Hepatocyte (in vitro differentiated cells): ENCODE results near the gene PRKCI. TPM values are rescaled to one million over a fixed set of nuclear protein-coding genes. Genes with fewer than 3 reads are reported as not detected.
"Not testable (repeated sequence)": the region's sequence is repeated elsewhere in the genome, so short reads cannot be mapped to it uniquely, and the experiment has no call there.

Experiments used
- DNase-seq: peaks from one replicate; pipeline ENCODE4 v3.0.0-alpha.2; 2016; ENCODE audit warnings: low spot score
- H2AFZ ChIP-seq: fragments of 200-600 bp; sonication (generic); 2 replicates; pipeline ENCODE4 v1.6.0; 2016; ENCODE audit warnings: antibody characterized with exemption, mild to moderate bottlenecking
- H3K27ac ChIP-seq: fragments of 200-600 bp; sonication (generic); 2 replicates; pipeline ENCODE4 v1.5.1; 2016; ENCODE audit warnings: mild to moderate bottlenecking
- H3K27me3 ChIP-seq: fragments of 200-600 bp; sonication (generic); 2 replicates; pipeline ENCODE4 v1.6.1; 2016
- H3K36me3 ChIP-seq: fragments of 200-600 bp; sonication (generic); replicated peaks from 2 replicates; pipeline ENCODE4 v1.5.1; 2016; ENCODE audit warnings: low read depth; ENCODE audit not compliant: insufficient read depth
- H3K4me1 ChIP-seq: fragments of 200-600 bp; sonication (generic); 2 replicates; pipeline ENCODE4 v1.5.1; 2016; ENCODE audit warnings: mild to moderate bottlenecking, moderate library complexity; ENCODE audit not compliant: insufficient read depth
- H3K4me2 ChIP-seq: fragments of 200-600 bp; sonication (generic); 2 replicates; pipeline ENCODE4 v1.6.0; 2016
- H3K4me3 ChIP-seq: fragments of 200-600 bp; sonication (generic); 2 replicates; pipeline ENCODE4 v1.5.1; 2016; ENCODE audit warnings: mild to moderate bottlenecking
- H3K79me2 ChIP-seq: fragments of 200-600 bp; sonication (generic); 2 replicates; pipeline ENCODE4 v1.6.0; 2017; ENCODE audit warnings: mild to moderate bottlenecking
- H3K9me2 ChIP-seq: fragments of 200-600 bp; sonication (generic); replicated peaks from 2 replicates; pipeline ENCODE4 v1.6.0; 2017; ENCODE audit warnings: mild to moderate bottlenecking; ENCODE audit not compliant: insufficient read depth
- H3K9me3 ChIP-seq: fragments of 200-600 bp; sonication (generic); 2 replicates; pipeline ENCODE4 v1.5.1; 2016; ENCODE audit warnings: low read depth, mild to moderate bottlenecking
- H4K20me1 ChIP-seq: fragments of 200-600 bp; sonication (generic); 2 replicates; pipeline ENCODE4 v1.6.0; 2016; ENCODE audit warnings: mild to moderate bottlenecking; ENCODE audit not compliant: insufficient read depth, poor library complexity, severe bottlenecking
- CTCF ChIP-seq: fragments of 200-600 bp; sonication (generic); IDR thresholded peaks from 2 replicates; pipeline ENCODE4 v1.5.1; 2016; ENCODE audit warnings: antibody characterized with exemption, mild to moderate bottlenecking; ENCODE audit not compliant: poor library complexity
- EZH2 ChIP-seq: fragments of 200-600 bp; sonication (generic); IDR thresholded peaks from 2 replicates; pipeline ENCODE4 v1.6.1; 2016; ENCODE audit warnings: antibody characterized with exemption, mild to moderate bottlenecking, borderline replicate concordance
- EZH2phosphoT487 ChIP-seq: fragments of 200-600 bp; sonication (generic); IDR thresholded peaks from one replicate; pipeline ENCODE4 v1.6.1; 2018; ENCODE audit warnings: antibody characterized with exemption, mild to moderate bottlenecking, low read depth, moderate library complexity; ENCODE audit not compliant: unreplicated experiment, severe bottlenecking
- WGBS: methylation state at CpG from one replicate; pipeline ENCODE4 v1.1.6; 2016; ENCODE audit warnings: low lambda C conversion rate; ENCODE audit errors: missing lambda C conversion rate; 5-methylcytosine and 5-hydroxymethylcytosine counted together
- polyA plus RNA-seq: library from polyadenylated mRNA; unstranded; fragments of >200 nt; fragmentation: Nextera tagmentation; extraction: Ambion mirVana; gene quantifications from 2 replicates; pipeline ENCODE4 v1.2.1, GENCODE V29; 2016
- total RNA-seq: library from RNA; depleted of rRNA; stranded (reverse); fragments of >200 nt; gene quantifications from 2 replicates; pipeline ENCODE4 v1.2.3, GENCODE V29; 2014

Gene PRKCI
- total and polyA plus RNA-seq, 2 experiments from 2014 or later = 28.6 to 47.3 TPM

GRCh38 chr3:170258105-170258487 is 35.9 kb downstream of the PRKCI start:
- peaks cover 5% of the 10 kb centered on the region for H4K20me1 ChIP-seq
- H3K4me3 ChIP-seq = no peak overlapping the region
- H3K4me2 ChIP-seq = no peak overlapping the region
- peaks cover 28% of the 10 kb centered on the region for H3K79me2 ChIP-seq
- no peak overlapping the region for H3K27ac ChIP-seq
- H3K4me1 ChIP-seq = no peaks in the 10 kb centered on the region
- H3K9me3 ChIP-seq = no peaks in the 10 kb centered on the region
- no peak for TF ChIP-seq EZH2phosphoT487
- no peak for TF ChIP-seq CTCF
- TF ChIP-seq EZH2 = no peak
- DNase-seq = no peak
- no peaks in the 10 kb centered on the region for H3K9me2 ChIP-seq
- H3K27me3 ChIP-seq = no peaks in the 10 kb centered on the region
- 95% methylated on average over 3 of the region's 3 CpGs for WGBS
- H3K36me3 ChIP-seq = no peaks in the 10 kb centered on the region
- no peak overlapping the region for H2AFZ ChIP-seq

GRCh38 chr3:170259907-170260306 is 37.7 kb downstream of the PRKCI start:
- no peak for DNase-seq
- Histone ChIP-seq H3K27ac (no peak overlapping the region), H2AFZ (no peak overlapping the region), H3K9me3 (no peaks in the 10 kb centered on the region), H3K27me3 (no peaks in the 10 kb centered on the region), H3K4me2 (no peak overlapping the region), H3K79me2 (peaks cover 23% of the 10 kb centered on the region), H3K9me2 (no peaks in the 10 kb centered on the region), H3K4me3 (no peak overlapping the region), H3K4me1 (no peaks in the 10 kb centered on the region), H3K36me3 (no peaks in the 10 kb centered on the region), H4K20me1 (peaks cover 5% of the 10 kb centered on the region)
- WGBS = 93% methylated on average over 4 of the region's 4 CpGs
- TF ChIP-seq CTCF (no peak), EZH2 (no peak), EZH2phosphoT487 (no peak)

GRCh38 chr3:170267793-170268192 is 45.6 kb downstream of the PRKCI start:
- 89% methylated on average over 5 of the region's 5 CpGs for WGBS
- H3K27me3 ChIP-seq = no peaks in the 10 kb centered on the region

GRCh38 chr3:170269673-170270254 is 47.5 kb downstream of the PRKCI start:
- H3K27me3 ChIP-seq, H3K9me3 ChIP-seq, H3K4me1 ChIP-seq, H4K20me1 ChIP-seq, H3K79me2 ChIP-seq, H2AFZ ChIP-seq, H3K9me2 ChIP-seq, H3K36me3 ChIP-seq, H3K4me3 ChIP-seq: not testable (repeated sequence)
- H3K27ac ChIP-seq = peak overlapping the region; percentile 55
- 82% methylated on average over 8 of the region's 8 CpGs for WGBS
- DNase-seq = peak; percentile 6
- peak overlapping the region; percentile 65 for H3K4me2 ChIP-seq

More at GRCh38 chr3:170267793-170268192, 45.6 kb downstream of the PRKCI start:
- no peaks in the 10 kb centered on the region for H3K4me1 ChIP-seq
- H3K9me2 ChIP-seq = no peaks in the 10 kb centered on the region
- DNase-seq = no peak
- H4K20me1 ChIP-seq = no peaks in the 10 kb centered on the region
- H3K9me3 ChIP-seq = no peaks in the 10 kb centered on the region
- H3K4me2 ChIP-seq = no peak overlapping the region
- TF ChIP-seq EZH2 (no peak), CTCF (no peak), EZH2phosphoT487 (no peak)
- H3K27ac ChIP-seq = no peak overlapping the region
- H3K4me3 ChIP-seq = no peak overlapping the region
- no peaks in the 10 kb centered on the region for H3K36me3 ChIP-seq
- H3K79me2 ChIP-seq = peaks cover 5% of the 10 kb centered on the region
- no peak overlapping the region for H2AFZ ChIP-seq
